H1 (cell line): Measurements from ENCODE around the gene LNX2. TPM values are rescaled to one million over a fixed set of nuclear protein-coding genes. Genes with fewer than 3 reads are reported as not detected.

Source experiments
- CTCF ChIA-PET: fragments of 300-600 bp; sonication (Branson Sonifier 250); formaldehyde crosslinking; loops from one replicate; lab custom pipeline; 2021; ENCODE audit not compliant: partially characterized antibody; lab: Charles Lee
- POLR2A ChIA-PET: fragments of 300-600 bp; sonication (Branson Sonifier 250); formaldehyde crosslinking; loops from one replicate; lab custom pipeline; 2021; ENCODE audit warnings: inconsistent platforms; ENCODE audit not compliant: partially characterized antibody; lab: Charles Lee
- DNase-seq, 2 experiments: peaks; one replicate each; pipeline versions ENCODE4 v3.0.0 to v3.0.0-alpha.2; 2010 to 2022; ENCODE audit warnings: low spot score in 2 of 2, low read depth in 1 of 2, mixed read lengths in 1 of 2
- FAIRE-seq: peaks from 2 replicates; lab custom pipeline; 2011; peaks lifted over from hg19 to GRCh38; lab: Jason Lieb, UNC
- H2AFZ ChIP-seq: 2 replicates; pipeline ENCODE4 v1.8.1; 2012; ENCODE audit warnings: low read length, inconsistent platforms
- H2AK5ac ChIP-seq: 2 replicates; pipeline ENCODE4 v1.6.1; 2013; ENCODE audit warnings: low read depth, low read length
- H2BK120ac ChIP-seq: replicated peaks from 2 replicates; pipeline ENCODE3; 2013; ENCODE audit warnings: low read depth, low read length, inconsistent platforms
- H2BK12ac ChIP-seq: 2 replicates; pipeline ENCODE4 v1.6.1; 2013; ENCODE audit warnings: low read depth, low read length
- H2BK15ac ChIP-seq: 2 replicates; pipeline ENCODE4 v1.6.1; 2013; ENCODE audit warnings: low read length
- H2BK20ac ChIP-seq: 2 replicates; pipeline ENCODE4 v1.6.1; 2013; ENCODE audit warnings: low read length
- H2BK5ac ChIP-seq: 2 replicates; pipeline ENCODE4 v1.6.1; 2013; ENCODE audit warnings: low read depth, low read length
- H3K14ac ChIP-seq: 2 replicates; pipeline ENCODE4 v1.6.1; 2013; ENCODE audit warnings: inconsistent platforms; ENCODE audit not compliant: insufficient read length
- H3K18ac ChIP-seq: 2 replicates; pipeline ENCODE4 v1.6.1; 2013; ENCODE audit warnings: low read length; ENCODE audit errors: extremely low read depth
- H3K23ac ChIP-seq: 2 replicates; pipeline ENCODE4 v1.6.1; 2013; ENCODE audit warnings: inconsistent platforms; ENCODE audit not compliant: insufficient read length
- H3K23me2 ChIP-seq: 2 replicates; pipeline ENCODE4 v1.6.1; 2013; ENCODE audit warnings: low read depth, low read length
- H3K27ac ChIP-seq: 2 replicates; pipeline ENCODE4 v1.6.1; 2011; ENCODE audit warnings: low read depth, low read length, inconsistent platforms
- H3K27me3 ChIP-seq, 4 experiments: replicated peaks in 1 of 4; 1 replicate in 1 of 4; 2 replicates in 3 of 4; pipeline versions ENCODE4 v1.6.1 to v1.8.1; 2011 to 2013; ENCODE audit warnings: low read length in 3 of 4, mild to moderate bottlenecking in 3 of 4, inconsistent platforms in 2 of 4, mixed read lengths in 2 of 4, moderate library complexity in 1 of 4; ENCODE audit not compliant: control insufficient read depth in 3 of 4, insufficient read depth in 3 of 4; ENCODE audit errors: extremely low read depth in 1 of 4
- H3K36me3 ChIP-seq, 4 experiments: 2 replicates each; pipeline versions ENCODE4 v1.6.1 to v1.8.1; 2011 to 2013; ENCODE audit warnings: mild to moderate bottlenecking in 4 of 4, low read length in 3 of 4, moderate library complexity in 2 of 4, control low read depth in 1 of 4, inconsistent platforms in 1 of 4; ENCODE audit not compliant: insufficient read depth in 4 of 4, control insufficient read depth in 2 of 4
- H3K4ac ChIP-seq: replicated peaks from 2 replicates; pipeline ENCODE3; 2013; ENCODE audit warnings: low read length, low read depth, mixed read lengths, inconsistent platforms; ENCODE audit not compliant: insufficient read length
- H3K4me1 ChIP-seq, 4 experiments: replicated peaks in 1 of 4; 1 replicate in 1 of 4; 2 replicates in 3 of 4; pipeline versions ENCODE4 v1.6.1 to v1.8.1; 2011 to 2013; ENCODE audit warnings: low read length in 3 of 4, inconsistent platforms in 2 of 4, mixed read lengths in 1 of 4; ENCODE audit not compliant: insufficient read depth in 4 of 4, control insufficient read depth in 3 of 4
- H3K4me2 ChIP-seq, 2 experiments: 2 replicates each; pipeline versions ENCODE4 v1.6.1 to v1.8.1; 2011 to 2013; ENCODE audit warnings: low read depth in 2 of 2, low read length in 2 of 2, control low read depth in 1 of 2, inconsistent platforms in 1 of 2, mild to moderate bottlenecking in 1 of 2; ENCODE audit not compliant: insufficient read depth in 1 of 2
- H3K4me3 ChIP-seq, 4 experiments: fragments of 200-600, 300-600 bp in 1 of 4; sonication (generic), shearing (Covaris generic), sonication (Bioruptor Twin) in 1 of 4; 2 replicates each; pipeline versions ENCODE4 v1.5.1 to v1.8.1; 2011 to 2016; ENCODE audit warnings: low read length in 4 of 4, low read depth in 3 of 4, control low read depth in 2 of 4, inconsistent platforms in 2 of 4, mild to moderate bottlenecking in 2 of 4, mixed read lengths in 1 of 4, moderate library complexity in 1 of 4; ENCODE audit not compliant: insufficient read depth in 2 of 4; ENCODE audit errors: extremely low read depth in 1 of 4
- H3K56ac ChIP-seq: replicated peaks from 2 replicates; pipeline ENCODE3; 2013; ENCODE audit warnings: low read depth, mild to moderate bottlenecking, mixed read lengths, low read length, inconsistent platforms; ENCODE audit not compliant: insufficient read length
- H3K79me1 ChIP-seq: 2 replicates; pipeline ENCODE4 v1.6.1; 2013; ENCODE audit warnings: low read depth, low read length, control low read depth
- H3K79me2 ChIP-seq, 2 experiments: 2 replicates each; pipeline versions ENCODE4 v1.6.1 to v1.8.1; 2012 to 2013; ENCODE audit warnings: low read length in 2 of 2, mild to moderate bottlenecking in 2 of 2, inconsistent platforms in 1 of 2; ENCODE audit not compliant: insufficient read depth in 2 of 2, control insufficient read depth in 1 of 2
- H3K9ac ChIP-seq, 4 experiments: replicated peaks in 1 of 4; 1 replicate in 1 of 4; 2 replicates in 3 of 4; pipeline versions ENCODE4 v1.6.1 to v1.8.1; 2011 to 2013; ENCODE audit warnings: low read depth in 3 of 4, low read length in 3 of 4, control low read depth in 2 of 4, mild to moderate bottlenecking in 2 of 4, moderate library complexity in 2 of 4, inconsistent platforms in 1 of 4; ENCODE audit errors: extremely low read depth in 1 of 4
- H3K9me3 ChIP-seq, 2 experiments: 2 replicates each; pipeline versions ENCODE4 v1.6.1 to v1.8.1; 2012 to 2013; ENCODE audit warnings: mild to moderate bottlenecking in 2 of 2, moderate library complexity in 2 of 2, control low read depth in 1 of 2, inconsistent platforms in 1 of 2, low read depth in 1 of 2, low read length in 1 of 2, mixed read lengths in 1 of 2; ENCODE audit not compliant: insufficient read depth in 2 of 2
- H4K20me1 ChIP-seq, 2 experiments: replicated peaks in 1 of 2; 2 replicates each; pipeline versions ENCODE3 to v1.8.1; 2011 to 2013; ENCODE audit warnings: inconsistent platforms in 2 of 2, low read length in 2 of 2, mild to moderate bottlenecking in 1 of 2; ENCODE audit not compliant: insufficient read depth in 2 of 2, control insufficient read depth in 1 of 2
- H4K5ac ChIP-seq: 2 replicates; pipeline ENCODE4 v1.6.1; 2013; ENCODE audit warnings: low read length, low read depth, mixed read lengths, inconsistent platforms; ENCODE audit not compliant: insufficient read length
- H4K8ac ChIP-seq: 2 replicates; pipeline ENCODE4 v1.8.0; 2013; ENCODE audit warnings: mild to moderate bottlenecking, moderate library complexity, low read length, inconsistent platforms; ENCODE audit not compliant: insufficient read depth; ENCODE audit errors: extremely low read depth
- H4K91ac ChIP-seq: replicated peaks from 2 replicates; pipeline ENCODE3; 2013; ENCODE audit warnings: low read length, mixed read lengths, inconsistent platforms; ENCODE audit not compliant: insufficient read length
- CHD2 ChIP-seq: IDR thresholded peaks from 2 replicates; pipeline ENCODE4 v1.6.1; 2012; ENCODE audit warnings: low read length, improper control_type of control experiment
- EP300 ChIP-seq, 2 experiments: IDR thresholded peaks; 1 replicate in 1 of 2; 2 replicates in 1 of 2; pipeline ENCODE4 v1.6.1; 2011 to 2012; ENCODE audit warnings: low read depth in 2 of 2, low read length in 2 of 2, mild to moderate bottlenecking in 2 of 2, borderline replicate concordance in 1 of 2, inconsistent platforms in 1 of 2, moderate library complexity in 1 of 2
- PHF8 ChIP-seq: fragments of 200-600 bp; sonication (generic); conservative IDR thresholded peaks from 2 replicates; pipeline ENCODE4 v1.7.1; 2012; ENCODE audit warnings: low read depth, mild to moderate bottlenecking, inconsistent platforms, low read length, moderate library complexity
- POLR2A ChIP-seq, 2 experiments: IDR thresholded peaks; 1 replicate in 1 of 2; 2 replicates in 1 of 2; pipeline ENCODE4 v1.6.1; 2011; ENCODE audit warnings: low read depth in 2 of 2, low read length in 2 of 2, mild to moderate bottlenecking in 2 of 2; ENCODE audit errors: control extremely low read depth in 1 of 2
- RNF2 ChIP-seq: fragments of 200-900, 300-1000 bp; sonication (generic); IDR thresholded peaks from 2 replicates; pipeline ENCODE4 v1.7.1; 2016; ENCODE audit warnings: borderline replicate concordance, low read depth, mild to moderate bottlenecking, antibody characterized with exemption, low read length; ENCODE audit not compliant: poor library complexity, severe bottlenecking; ENCODE audit errors: missing control alignments
- TBP ChIP-seq: IDR thresholded peaks from 2 replicates; pipeline ENCODE4 v1.6.1; 2011; ENCODE audit warnings: low read depth, low read length, improper control_type of control experiment
- TEAD4 ChIP-seq: IDR thresholded peaks from 2 replicates; pipeline ENCODE4 v1.6.1; 2012; ENCODE audit warnings: low read depth, low read length, inconsistent platforms, mixed read lengths
- WGBS, 2 experiments: shearing (Covaris generic) in 1 of 2; methylation state at CpG; one replicate each; pipeline versions ENCODE4 v1.1.6 to v1.1.7; 2013 to 2015; ENCODE audit warnings: low lambda C conversion rate in 2 of 2, mixed read lengths in 2 of 2, inconsistent platforms in 1 of 2, low coverage in 1 of 2, missing lambda C conversion rate in 1 of 2; ENCODE audit not compliant: insufficient replicate concordance in 2 of 2, insufficient coverage in 1 of 2, insufficient read length in 1 of 2; ENCODE audit errors: extremely low coverage in 1 of 2, missing lambda C conversion rate in 1 of 2; 5-methylcytosine and 5-hydroxymethylcytosine counted together
- polyA plus RNA-seq, 7 experiments: library from polyadenylated mRNA; depleted of rRNA in 3 of 7; stranded (reverse) in 5 of 7; unstranded in 2 of 7; fragments of >200 nt in 5 of 7; fragments of 200-250 nt in 2 of 7; gene quantifications; 1 replicate in 5 of 7; 2 replicates in 1 of 7; 4 replicates in 1 of 7; pipeline versions ENCODE4 v1.2.1 to v1.2.3, GENCODE V29; 2011 to 2013; ENCODE audit warnings: missing spikeins in 2 of 7, mixed read lengths in 2 of 7
- total RNA-seq: library from RNA; stranded (reverse); fragmentation: NEBNext Ultra II Directional; extraction: Animal tissue kit (Norgen Biotek cat#: 25700); gene quantifications from 2 replicates; pipeline ENCODE4 v1.2.1, GENCODE V29; 2021

The LNX2 gene
- total and polyA plus RNA-seq, 2 of the 8 experiments (the other 6 are each of a cell fraction or from before 2014, with no cell fraction given) = 6.4 to 13.9 TPM

- Histone ChIP-seq H3K14ac (no peak overlapping the region), H2AK5ac (no peak overlapping the region), H3K23ac (no peak overlapping the region), H3K56ac (no peak overlapping the region), H3K9me3 (no peaks in the 10 kb centered on the region), H3K79me1 (no peaks in the 10 kb centered on the region), H4K5ac (no peak overlapping the region), H3K79me2 (no peaks in the 10 kb centered on the region), H2BK120ac (no peak overlapping the region), H3K4me3 (no peak overlapping the region), H3K4me2 (no peak overlapping the region), H2AFZ (no peak overlapping the region), H3K23me2 (no peaks in the 10 kb centered on the region), H2BK20ac (no peak overlapping the region), H3K18ac (no peak overlapping the region), H3K4ac (no peak overlapping the region), H3K36me3 (no peaks in the 10 kb centered on the region), H4K91ac (no peak overlapping the region), H2BK12ac (no peak overlapping the region), H3K27ac (no peak overlapping the region), H2BK5ac (no peak overlapping the region), H3K9ac (no peak overlapping the region), H3K4me1 (no peaks in the 10 kb centered on the region), H3K27me3 (no peaks in the 10 kb centered on the region), H4K8ac (no peak overlapping the region), H4K20me1 (no peaks in the 10 kb centered on the region), H2BK15ac (no peak overlapping the region)
- DNase-seq (no peak), FAIRE-seq (no peak)
- TF ChIP-seq EP300 (IDR thresholded peaks at IDR 0.05; ENCODE audit: borderline replicate concordance in 1 of 2, low read depth in 2 of 2, low read length in 2 of 2) (no peak), TBP (no peak), CHD2 (no peak), POLR2A (IDR thresholded peaks at IDR 0.05; ENCODE audit: control extremely low read depth in 1 of 2, low read depth in 2 of 2, low read length in 2 of 2) (no peak), PHF8 (no peak), TEAD4 (no peak), RNF2 (no peak)
- 94% methylated on average over 3 of the region's 3 CpGs; no CpG with 5 or more reads in 1 of the 2 experiments for WGBS, 2 experiments
- POLR2A ChIA-PET = no interaction called here
- CTCF ChIA-PET = interaction anchor here (1.2 to 2.9 kb wide), 2 partner anchors 11 to 108 kb away, joined by 4 to 7 read pairs; no protein-coding TSS in a partner anchor
These were observed 85.3 kb downstream of the LNX2 start for GRCh38 chr13:27534981-27535380.
